Measurements from ENCODE around the gene PITPNB.
A peak's percentile ranks its signal among the peaks of the same experiment; 100 is the strongest.

PITPNB gene

GRCh38 chr22:27827604-27828587, 91.2 kb downstream of the PITPNB start:
- DNase-seq: no peak
- Mint-ChIP-seq H3K9me3 (no peaks in the 10 kb centered on the region), H3K4me1 (ENCODE audit: low read depth) (peaks cover 12% of the 10 kb centered on the region), H3K27me3 (no peaks in the 10 kb centered on the region), H3K27ac (no peak overlapping the region), H3K36me3 (ENCODE audit: low read depth) (no peaks in the 10 kb centered on the region), H3K4me3 (no peak overlapping the region)

GRCh38 chr22:27825174-27825573, 93.9 kb downstream of the PITPNB start:
- H3K36me3 Mint-ChIP-seq (ENCODE audit: low read depth): no peaks in the 10 kb centered on the region
- no peak overlapping the region for H3K4me3 Mint-ChIP-seq
- no peaks in the 10 kb centered on the region for H3K9me3 Mint-ChIP-seq
- DNase-seq: peak; percentile 37
- no peaks in the 10 kb centered on the region for H3K4me1 Mint-ChIP-seq (ENCODE audit: low read depth)
- H3K27ac Mint-ChIP-seq: no peak overlapping the region
- H3K27me3 Mint-ChIP-seq: no peaks in the 10 kb centered on the region

- Mint-ChIP-seq H3K9me3 (no peaks in the 10 kb centered on the region), H3K27me3 (no peaks in the 10 kb centered on the region), H3K4me3 (no peak overlapping the region), H3K36me3 (ENCODE audit: low read depth) (no peaks in the 10 kb centered on the region), H3K4me1 (ENCODE audit: low read depth) (no peaks in the 10 kb centered on the region), H3K27ac (no peak overlapping the region)
- no peak for DNase-seq
Observed at GRCh38 chr22:27823221-27823620, 95.8 kb downstream of the PITPNB start.

GRCh38 chr22:27820896-27821866, 97.9 kb downstream of the PITPNB start:
- DNase-seq: no peak
- H3K27me3 Mint-ChIP-seq: no peaks in the 10 kb centered on the region
- no peaks in the 10 kb centered on the region for H3K36me3 Mint-ChIP-seq (ENCODE audit: low read depth)
- no peak overlapping the region for H3K4me3 Mint-ChIP-seq
- H3K27ac Mint-ChIP-seq: no peak overlapping the region
- H3K9me3 Mint-ChIP-seq: no peaks in the 10 kb centered on the region
- H3K4me1 Mint-ChIP-seq (ENCODE audit: low read depth): no peaks in the 10 kb centered on the region

GRCh38 chr22:27816552-27816951, 102.5 kb downstream of the PITPNB start:
- H3K4me3 Mint-ChIP-seq: no peak overlapping the region
- H3K36me3 Mint-ChIP-seq (ENCODE audit: low read depth): no peaks in the 10 kb centered on the region
- DNase-seq: no peak
- no peaks in the 10 kb centered on the region for H3K27me3 Mint-ChIP-seq
- H3K4me1 Mint-ChIP-seq (ENCODE audit: low read depth): no peaks in the 10 kb centered on the region
- no peaks in the 10 kb centered on the region for H3K9me3 Mint-ChIP-seq
- no peak overlapping the region for H3K27ac Mint-ChIP-seq

GRCh38 chr22:27815826-27816530, 103.1 kb downstream of the PITPNB start:
- Mint-ChIP-seq H3K4me1 (ENCODE audit: low read depth) (no peaks in the 10 kb centered on the region), H3K4me3 (no peak overlapping the region), H3K27me3 (no peaks in the 10 kb centered on the region), H3K9me3 (no peaks in the 10 kb centered on the region), H3K27ac (no peak overlapping the region), H3K36me3 (ENCODE audit: low read depth) (no peaks in the 10 kb centered on the region)
- DNase-seq: no peak

- H3K9me3 Mint-ChIP-seq: no peaks in the 10 kb centered on the region
- H3K27me3 Mint-ChIP-seq: no peaks in the 10 kb centered on the region
- H3K27ac Mint-ChIP-seq: no peak overlapping the region
- H3K4me1 Mint-ChIP-seq (ENCODE audit: low read depth): no peaks in the 10 kb centered on the region
- DNase-seq: no peak
- no peak overlapping the region for H3K4me3 Mint-ChIP-seq
- H3K36me3 Mint-ChIP-seq (ENCODE audit: low read depth): no peaks in the 10 kb centered on the region
Observed at GRCh38 chr22:27814993-27815392, 104.1 kb downstream of the PITPNB start.

- no peaks in the 10 kb centered on the region for H3K4me1 Mint-ChIP-seq (ENCODE audit: low read depth)
- H3K36me3 Mint-ChIP-seq (ENCODE audit: low read depth): no peaks in the 10 kb centered on the region
- no peak overlapping the region for H3K4me3 Mint-ChIP-seq
- H3K9me3 Mint-ChIP-seq: no peaks in the 10 kb centered on the region
- H3K27ac Mint-ChIP-seq: no peak overlapping the region
- H3K27me3 Mint-ChIP-seq: peaks cover 6% of the 10 kb centered on the region
- DNase-seq: no peak
Observed at GRCh38 chr22:27811778-27812177, 107.3 kb downstream of the PITPNB start.

GRCh38 chr22:27810609-27811151, 108.4 kb downstream of the PITPNB start:
- DNase-seq: no peak
- no peaks in the 10 kb centered on the region for H3K4me1 Mint-ChIP-seq (ENCODE audit: low read depth)
- no peaks in the 10 kb centered on the region for H3K36me3 Mint-ChIP-seq (ENCODE audit: low read depth)
- H3K27me3 Mint-ChIP-seq: peaks cover 8% of the 10 kb centered on the region
- H3K4me3 Mint-ChIP-seq: no peak overlapping the region
- no peak overlapping the region for H3K27ac Mint-ChIP-seq
- no peaks in the 10 kb centered on the region for H3K9me3 Mint-ChIP-seq

GRCh38 chr22:27809700-27810608, 109.1 kb downstream of the PITPNB start:
- Mint-ChIP-seq H3K4me1 (ENCODE audit: low read depth) (peaks cover 5% of the 10 kb centered on the region), H3K27ac (no peak overlapping the region), H3K36me3 (ENCODE audit: low read depth) (no peaks in the 10 kb centered on the region), H3K27me3 (peaks cover 15% of the 10 kb centered on the region), H3K4me3 (no peak overlapping the region), H3K9me3 (no peaks in the 10 kb centered on the region)
- DNase-seq: no peak

- peaks cover 22% of the 10 kb centered on the region for H3K27me3 Mint-ChIP-seq
- peaks cover 8% of the 10 kb centered on the region for H3K4me1 Mint-ChIP-seq (ENCODE audit: low read depth)
- H3K27ac Mint-ChIP-seq: no peak overlapping the region
- no peaks in the 10 kb centered on the region for H3K9me3 Mint-ChIP-seq
- no peaks in the 10 kb centered on the region for H3K36me3 Mint-ChIP-seq (ENCODE audit: low read depth)
- H3K4me3 Mint-ChIP-seq: no peak overlapping the region
- no peak for DNase-seq
Observed at GRCh38 chr22:27809226-27809603, 109.8 kb downstream of the PITPNB start.

- Mint-ChIP-seq H3K36me3 (ENCODE audit: low read depth) (no peaks in the 10 kb centered on the region), H3K4me3 (no peak overlapping the region), H3K9me3 (no peaks in the 10 kb centered on the region), H3K4me1 (ENCODE audit: low read depth) (peaks cover 8% of the 10 kb centered on the region), H3K27ac (no peak overlapping the region), H3K27me3 (peaks cover 22% of the 10 kb centered on the region)
- no peak for DNase-seq
Observed at GRCh38 chr22:27808451-27809225, 110.4 kb downstream of the PITPNB start.

GRCh38 chr22:27805841-27806240, 113.2 kb downstream of the PITPNB start:
- Mint-ChIP-seq H3K27ac (no peak overlapping the region), H3K36me3 (ENCODE audit: low read depth) (no peaks in the 10 kb centered on the region), H3K9me3 (no peaks in the 10 kb centered on the region), H3K4me1 (ENCODE audit: low read depth) (peaks cover 16% of the 10 kb centered on the region), H3K4me3 (no peak overlapping the region), H3K27me3 (peaks cover 26% of the 10 kb centered on the region)
- DNase-seq: no peak

Measured in activated T-cell treated with anti-CD3 and anti-CD28 coated beads, Interleukin-2, amount 50 U/mL, for 24 hours (primary cell).